IPS-20b (cell line): Measurements from ENCODE around the gene KIAA2012.

Experiments used
- H3K27ac ChIP-seq: one replicate; pipeline ENCODE4 v1.5.1; 2013; ENCODE audit warnings: low read length
- H3K27me3 ChIP-seq: 2 replicates; pipeline ENCODE4 v1.6.1; 2013; ENCODE audit warnings: mild to moderate bottlenecking, low read length, inconsistent platforms; ENCODE audit not compliant: insufficient read depth
- H3K36me3 ChIP-seq: 2 replicates; pipeline ENCODE4 v1.6.1; 2013; ENCODE audit warnings: low read depth, mild to moderate bottlenecking, inconsistent platforms, low read length, moderate library complexity; ENCODE audit not compliant: insufficient read depth
- H3K4me1 ChIP-seq: 2 replicates; pipeline ENCODE4 v1.6.1; 2013; ENCODE audit warnings: mild to moderate bottlenecking, control low read depth, inconsistent platforms, low read length, moderate library complexity; ENCODE audit not compliant: insufficient read depth
- H3K4me3 ChIP-seq: 2 replicates; pipeline ENCODE4 v1.5.1; 2013; ENCODE audit warnings: mild to moderate bottlenecking, low read length, inconsistent platforms
- H3K9ac ChIP-seq: 2 replicates; pipeline ENCODE4 v1.6.1; 2013; ENCODE audit warnings: low read depth, mild to moderate bottlenecking, inconsistent platforms, low read length, moderate library complexity
- H3K9me3 ChIP-seq: 2 replicates; pipeline ENCODE4 v1.6.1; 2013; ENCODE audit warnings: mild to moderate bottlenecking, low read depth, low read length, inconsistent platforms; ENCODE audit not compliant: insufficient read depth

KIAA2012 gene

GRCh38 chr2:202064881-202065230 is 8.2 kb upstream of the KIAA2012 start:
- H3K27ac ChIP-seq: no peak overlapping the region
- H3K9me3 ChIP-seq: no peaks in the 10 kb centered on the region
- no peak overlapping the region for H3K9ac ChIP-seq
- H3K36me3 ChIP-seq: no peaks in the 10 kb centered on the region
- H3K27me3 ChIP-seq: no peaks in the 10 kb centered on the region
- H3K4me1 ChIP-seq: peaks cover 15% of the 10 kb centered on the region; the same call in 1 of the 2 replicates
- no peak overlapping the region for H3K4me3 ChIP-seq

- no peak overlapping the region for H3K4me3 ChIP-seq
- H3K9me3 ChIP-seq: no peaks in the 10 kb centered on the region
Measured at GRCh38 chr2:202065876-202066275, 7.2 kb upstream of the KIAA2012 start.

GRCh38 chr2:202066875-202067274 is 6.2 kb upstream of the KIAA2012 start:
- H3K4me3 ChIP-seq: no peak overlapping the region
- H3K9me3 ChIP-seq: no peaks in the 10 kb centered on the region
- no peak overlapping the region for H3K9ac ChIP-seq
- H3K36me3 ChIP-seq: no peaks in the 10 kb centered on the region
- peaks cover 15% of the 10 kb centered on the region; the same call in 1 of the 2 replicates for H3K4me1 ChIP-seq
- H3K27me3 ChIP-seq: no peaks in the 10 kb centered on the region
- H3K27ac ChIP-seq: no peak overlapping the region

More at GRCh38 chr2:202065876-202066275, 7.2 kb upstream of the KIAA2012 start:
- peaks cover 15% of the 10 kb centered on the region; the same call in 1 of the 2 replicates for H3K4me1 ChIP-seq
- H3K9ac ChIP-seq: no peak overlapping the region
- no peaks in the 10 kb centered on the region for H3K27me3 ChIP-seq
- H3K36me3 ChIP-seq: no peaks in the 10 kb centered on the region
- H3K27ac ChIP-seq: no peak overlapping the region

- H3K27ac ChIP-seq: no peak overlapping the region
- H3K4me3 ChIP-seq: no peak overlapping the region
- no peak overlapping the region for H3K9ac ChIP-seq
- H3K27me3 ChIP-seq: no peaks in the 10 kb centered on the region
- no peaks in the 10 kb centered on the region for H3K9me3 ChIP-seq
- no peaks in the 10 kb centered on the region for H3K36me3 ChIP-seq
- peaks cover 15% of the 10 kb centered on the region; the same call in 1 of the 2 replicates for H3K4me1 ChIP-seq
Measured at GRCh38 chr2:202067589-202067988, 5.5 kb upstream of the KIAA2012 start.

- Histone ChIP-seq H3K36me3 (no peaks in the 10 kb centered on the region), H3K4me3 (no peak overlapping the region), H3K9ac (no peak overlapping the region), H3K4me1 (peaks cover 11% of the 10 kb centered on the region; the same call in 1 of the 2 replicates), H3K9me3 (no peaks in the 10 kb centered on the region), H3K27me3 (no peaks in the 10 kb centered on the region), H3K27ac (no peak overlapping the region)
Measured at GRCh38 chr2:202069170-202070067, 3.6 kb upstream of the KIAA2012 start.

- no peaks in the 10 kb centered on the region for H3K36me3 ChIP-seq
- H3K27me3 ChIP-seq: no peaks in the 10 kb centered on the region
- no peak overlapping the region for H3K4me3 ChIP-seq
Measured at GRCh38 chr2:202071107-202071506, 1.9 kb upstream of the KIAA2012 start.

GRCh38 chr2:202072226-202072625 is 829 bp upstream of the KIAA2012 start:
- H3K9ac ChIP-seq: no peak overlapping the region
- peaks cover 3% of the 10 kb centered on the region; the same call in 1 of the 2 replicates for H3K4me1 ChIP-seq
- H3K36me3 ChIP-seq: no peaks in the 10 kb centered on the region
- H3K9me3 ChIP-seq: no peaks in the 10 kb centered on the region
- H3K27me3 ChIP-seq: no peaks in the 10 kb centered on the region
- H3K27ac ChIP-seq: no peak overlapping the region
- no peak overlapping the region for H3K4me3 ChIP-seq

More at GRCh38 chr2:202071107-202071506, 1.9 kb upstream of the KIAA2012 start:
- Histone ChIP-seq H3K9me3 (no peaks in the 10 kb centered on the region), H3K27ac (no peak overlapping the region), H3K4me1 (peaks cover 3% of the 10 kb centered on the region; the same call in 1 of the 2 replicates), H3K9ac (no peak overlapping the region)

GRCh38 chr2:202074324-202074723 is 1.3 kb downstream of the KIAA2012 start:
- H3K9me3 ChIP-seq: no peaks in the 10 kb centered on the region
- H3K4me3 ChIP-seq: no peak overlapping the region
- no peaks in the 10 kb centered on the region for H3K27me3 ChIP-seq
- H3K9ac ChIP-seq: no peak overlapping the region
- H3K36me3 ChIP-seq: no peaks in the 10 kb centered on the region
- no peak overlapping the region for H3K27ac ChIP-seq
- H3K4me1 ChIP-seq: peaks cover 3% of the 10 kb centered on the region; the same call in 1 of the 2 replicates

- no peaks in the 10 kb centered on the region for H3K27me3 ChIP-seq
- H3K36me3 ChIP-seq: no peaks in the 10 kb centered on the region
- no peak overlapping the region for H3K9ac ChIP-seq
- peaks cover 7% of the 10 kb centered on the region for H3K4me1 ChIP-seq
- H3K4me3 ChIP-seq: no peak overlapping the region
- no peaks in the 10 kb centered on the region; the same call in 1 of the 2 replicates for H3K9me3 ChIP-seq
- H3K27ac ChIP-seq: no peak overlapping the region
Measured at GRCh38 chr2:202079310-202079709, 6.3 kb downstream of the KIAA2012 start.

GRCh38 chr2:202084265-202084664 is 11.2 kb downstream of the KIAA2012 start:
- Histone ChIP-seq H3K4me3 (no peak overlapping the region), H3K36me3 (no peaks in the 10 kb centered on the region), H3K27me3 (no peaks in the 10 kb centered on the region), H3K27ac (no peak overlapping the region), H3K9ac (no peak overlapping the region), H3K4me1 (peaks cover 10% of the 10 kb centered on the region), H3K9me3 (no peaks in the 10 kb centered on the region; the same call in 1 of the 2 replicates)

- Histone ChIP-seq H3K27ac (no peak overlapping the region), H3K27me3 (no peaks in the 10 kb centered on the region), H3K9me3 (no peaks in the 10 kb centered on the region), H3K36me3 (no peaks in the 10 kb centered on the region), H3K4me1 (peaks cover 8% of the 10 kb centered on the region), H3K9ac (no peak overlapping the region), H3K4me3 (no peak overlapping the region)
Measured at GRCh38 chr2:202088777-202089176, 15.7 kb downstream of the KIAA2012 start.

- no peaks in the 10 kb centered on the region for H3K27me3 ChIP-seq
- H3K9ac ChIP-seq: no peak overlapping the region
- H3K27ac ChIP-seq: no peak overlapping the region
Measured at GRCh38 chr2:202090530-202090929, 17.5 kb downstream of the KIAA2012 start.

More at GRCh38 chr2:202090530-202090929, 17.5 kb downstream of the KIAA2012 start:
- Histone ChIP-seq H3K4me1 (peaks cover 3% of the 10 kb centered on the region; the same call in 1 of the 2 replicates), H3K36me3 (no peaks in the 10 kb centered on the region), H3K4me3 (no peak overlapping the region), H3K9me3 (no peaks in the 10 kb centered on the region)
